ENCODE data around the gene SDHA. TPM values are rescaled to one million over a fixed set of nuclear protein-coding genes. Genes with fewer than 3 reads are reported as not detected.

The SDHA gene
- total and polyA plus RNA-seq, 9 of the 15 experiments (the other 6 are each of a cell fraction or from before 2014, with no cell fraction given) = 82.9 to 191 (median 130) TPM

- TF ChIP-seq PHF20 (IDR thresholded peaks at IDR 0.05; ENCODE audit: partially characterized antibody) (peak; percentile 66), CTCF (IDR thresholded peaks at IDR 0.05 in 2 of 3, conservative IDR thresholded peaks at IDR 0.05 in 1 of 3; ENCODE audit: insufficient read depth in 2 of 3, low read depth in 1 of 3, low read length in 3 of 3) (peak; percentile 49 to 56 (median 54)), SIN3A (IDR thresholded peaks at IDR 0.05; ENCODE audit: borderline replicate concordance in 2 of 2, control insufficient read depth in 1 of 2, low read depth in 2 of 2, low read length in 2 of 2) (peak; percentile 12 to 49; a peak in 1 of 4 replicates), SMAD1 (IDR thresholded peaks at IDR 0.05; ENCODE audit: low read depth, low read length, partially characterized antibody) (peak; percentile 32), SMAD3 (CRISPR knock-in tag; conservative IDR thresholded peaks at IDR 0.05) (peak; percentile 51; the same call in 1 of the 2 replicates), SAFB (IDR thresholded peaks at IDR 0.05; ENCODE audit: borderline replicate concordance, low read depth, low read length) (0 out of 2 replicates have a peak, but pooled peaks have one; percentile 27), ZNF165 (CRISPR knock-in tag; IDR thresholded peaks at IDR 0.05; ENCODE audit: borderline replicate concordance) (0 out of 2 replicates have a peak, but pooled peaks have one; percentile 16), ATF7 (IDR thresholded peaks at IDR 0.05) (peak; percentile 52; the same call in 1 of the 2 replicates), BCOR (IDR thresholded peaks at IDR 0.05) (peak; percentile 10; the same call in 1 of the 2 replicates), CHD2 (IDR thresholded peaks at IDR 0.05; ENCODE audit: low read depth, low read length) (0 out of 2 replicates have a peak, but pooled peaks have one; percentile 22), HDAC2 (IDR thresholded peaks at IDR 0.05) (peak; percentile 53; the same call in 1 of the 2 replicates), RBFOX2 (IDR thresholded peaks at IDR 0.05; ENCODE audit: low read depth, low read length) (peak; percentile 89), ZFX (CRISPR knock-in tag; IDR thresholded peaks at IDR 0.05) (peak; percentile 70), POLR2G (IDR thresholded peaks at IDR 0.05; ENCODE audit: low read depth, low read length) (peak; percentile 91), RB1 (IDR thresholded peaks at IDR 0.05; ENCODE audit: low read depth) (peak; percentile 75), PML (IDR thresholded peaks at IDR 0.05; ENCODE audit: low read length) (peak; percentile 73; the same call in 1 of the 2 replicates), CTCFL (IDR thresholded peaks at IDR 0.05; ENCODE audit: borderline replicate concordance, insufficient read depth, low read depth, low read length, poor library complexity, severe bottlenecking) (peak; percentile 59)
- TF ChIP-seq, protein P1, sequence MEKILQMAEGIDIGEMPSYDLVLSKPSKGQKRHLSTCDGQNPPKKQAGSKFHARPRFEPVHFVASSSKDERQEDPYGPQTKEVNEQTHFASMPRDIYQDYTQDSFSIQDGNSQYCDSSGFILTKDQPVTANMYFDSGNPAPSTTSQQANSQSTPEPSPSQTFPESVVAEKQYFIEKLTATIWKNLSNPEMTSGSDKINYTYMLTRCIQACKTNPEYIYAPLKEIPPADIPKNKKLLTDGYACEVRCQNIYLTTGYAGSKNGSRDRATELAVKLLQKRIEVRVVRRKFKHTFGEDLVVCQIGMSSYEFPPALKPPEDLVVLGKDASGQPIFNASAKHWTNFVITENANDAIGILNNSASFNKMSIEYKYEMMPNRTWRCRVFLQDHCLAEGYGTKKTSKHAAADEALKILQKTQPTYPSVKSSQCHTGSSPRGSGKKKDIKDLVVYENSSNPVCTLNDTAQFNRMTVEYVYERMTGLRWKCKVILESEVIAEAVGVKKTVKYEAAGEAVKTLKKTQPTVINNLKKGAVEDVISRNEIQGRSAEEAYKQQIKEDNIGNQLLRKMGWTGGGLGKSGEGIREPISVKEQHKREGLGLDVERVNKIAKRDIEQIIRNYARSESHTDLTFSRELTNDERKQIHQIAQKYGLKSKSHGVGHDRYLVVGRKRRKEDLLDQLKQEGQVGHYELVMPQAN (IDR thresholded peaks at IDR 0.05; ENCODE audit: borderline replicate concordance) = peak; percentile 26; the same call in 1 of the 2 replicates
Observed at GRCh38 chr5:217494-218456, at the start of gene SDHA, which contains the start of gene CCDC127 (continued).

Data from K562 (cell line).